CD14-positive monocyte (primary cell): ENCODE measurements around the gene HTD2. TPM values are rescaled to one million over a fixed set of nuclear protein-coding genes. Genes with fewer than 3 reads are reported as not detected.

Source experiments
- DNase-seq, 3 donors: peaks; one replicate each; pipeline ENCODE4 v3.0.0-alpha.2; 2011 to 2022
- H2AFZ ChIP-seq: 2 replicates; pipeline ENCODE4 v1.6.0; 2012; ENCODE audit warnings: mild to moderate bottlenecking, low read depth, low read length, inconsistent platforms; ENCODE audit not compliant: insufficient read depth, poor library complexity, severe bottlenecking
- H3K27ac ChIP-seq, 2 donors: 1 replicate in 1 of 2; 2 replicates in 1 of 2; pipeline ENCODE4 v1.5.1; 2012 to 2013; ENCODE audit warnings: low read length in 2 of 2, control low read depth in 1 of 2, inconsistent platforms in 1 of 2, low read depth in 1 of 2, mild to moderate bottlenecking in 1 of 2
- H3K27me3 ChIP-seq, 2 donors: one replicate each; pipeline versions ENCODE4 v1.6.0 to v1.6.1; 2011 to 2013; ENCODE audit warnings: low read length in 2 of 2; ENCODE audit not compliant: control insufficient read depth in 2 of 2, insufficient read depth in 2 of 2
- H3K36me3 ChIP-seq, 2 donors: replicated peaks in 1 of 2; 1 replicate in 1 of 2; 2 replicates in 1 of 2; pipeline versions ENCODE4 v1.5.1 to v1.6.1; 2012 to 2013; ENCODE audit warnings: low read length in 2 of 2, control low read depth in 1 of 2, inconsistent platforms in 1 of 2, mild to moderate bottlenecking in 1 of 2; ENCODE audit not compliant: insufficient read depth in 2 of 2, control insufficient read depth in 1 of 2
- H3K4me1 ChIP-seq, 2 donors: 1 replicate in 1 of 2; 2 replicates in 1 of 2; pipeline versions ENCODE4 v1.5.1 to v1.6.1; 2012 to 2013; ENCODE audit warnings: low read length in 2 of 2, control low read depth in 1 of 2, inconsistent platforms in 1 of 2, mild to moderate bottlenecking in 1 of 2, moderate library complexity in 1 of 2; ENCODE audit not compliant: insufficient read depth in 2 of 2, control insufficient read depth in 1 of 2
- H3K4me2 ChIP-seq: replicated peaks from 2 replicates; pipeline ENCODE3; 2012; ENCODE audit warnings: low read length, moderate library complexity, mild to moderate bottlenecking; ENCODE audit not compliant: poor library complexity, severe bottlenecking; ENCODE audit errors: extremely low read depth
- H3K4me3 ChIP-seq, 3 experiments: fragments of 200-600 bp in 1 of 3; sonication (generic) in 1 of 3; replicated peaks in 1 of 3; 1 replicate in 2 of 3; 2 replicates in 1 of 3; pipeline ENCODE4 v1.5.1; 2011 to 2013; ENCODE audit warnings: low read length in 3 of 3, mild to moderate bottlenecking in 3 of 3, control low read depth in 2 of 3, low read depth in 2 of 3, inconsistent platforms in 1 of 3, moderate library complexity in 1 of 3
- H3K79me2 ChIP-seq: 2 replicates; pipeline ENCODE4 v1.6.0; 2012; ENCODE audit warnings: mild to moderate bottlenecking, control low read depth, inconsistent platforms, low read length, moderate library complexity; ENCODE audit not compliant: insufficient read depth
- H3K9ac ChIP-seq: 2 replicates; pipeline ENCODE4 v1.6.0; 2017; ENCODE audit warnings: low read length, mild to moderate bottlenecking; ENCODE audit not compliant: insufficient read depth, poor library complexity, severe bottlenecking
- H3K9me3 ChIP-seq, 2 donors: replicated peaks in 1 of 2; 1 replicate in 1 of 2; 2 replicates in 1 of 2; pipeline versions ENCODE4 v1.5.1 to v1.6.1; 2012 to 2013; ENCODE audit warnings: low read length in 2 of 2, control low read depth in 1 of 2; ENCODE audit not compliant: control insufficient read depth in 1 of 2, insufficient read depth in 1 of 2
- H4K20me1 ChIP-seq: 2 replicates; pipeline ENCODE4 v1.6.0; 2012; ENCODE audit warnings: mild to moderate bottlenecking, low read length, control low read depth, moderate library complexity; ENCODE audit not compliant: insufficient read depth
- H3K27ac Mint-ChIP-seq, 7 donors: one replicate each; pipeline ENCODE4 v1.8.0; 2020; ENCODE audit warnings: mild to moderate bottlenecking in 7 of 7, mixed read lengths in 7 of 7, moderate library complexity in 6 of 7, inconsistent platforms in 2 of 7
- H3K27me3 Mint-ChIP-seq, 3 donors: one replicate each; pipeline ENCODE4 v1.8.0; 2021 to 2022; ENCODE audit warnings: low read depth in 3 of 3, mild to moderate bottlenecking in 3 of 3, mixed read lengths in 3 of 3, moderate library complexity in 3 of 3, inconsistent platforms in 1 of 3
- H3K36me3 Mint-ChIP-seq, 2 donors: one replicate each; pipeline ENCODE4 v1.8.0; 2020; ENCODE audit warnings: mixed read lengths in 2 of 2, inconsistent platforms in 1 of 2, mild to moderate bottlenecking in 1 of 2
- H3K4me1 Mint-ChIP-seq: one replicate; pipeline ENCODE4 v1.8.0; 2020; ENCODE audit warnings: mild to moderate bottlenecking, mixed read lengths
- H3K4me3 Mint-ChIP-seq, 2 donors: one replicate each; pipeline ENCODE4 v1.8.0; 2020; ENCODE audit warnings: mild to moderate bottlenecking in 2 of 2, mixed read lengths in 2 of 2, moderate library complexity in 1 of 2
- H3K9me3 Mint-ChIP-seq, 7 donors: one replicate each; pipeline ENCODE4 v1.8.0; 2020 to 2022; ENCODE audit warnings: mixed read lengths in 7 of 7, mild to moderate bottlenecking in 6 of 7, moderate library complexity in 6 of 7, inconsistent platforms in 2 of 7
- WGBS: methylation state at CpG from one replicate; pipeline ENCODE4 v1.1.5; 2013; ENCODE audit warnings: missing lambda C conversion rate; ENCODE audit not compliant: insufficient coverage; 5-methylcytosine and 5-hydroxymethylcytosine counted together
- intact Hi-C, 2 donors: fragments of 100-400 bp; cut with micrococcal nuclease; formaldehyde crosslinking; loops; one replicate each; pipeline versions ENCODE4 v1.15.0 to v1.15.1; 2023
- polyA plus RNA-seq, 3 donors: library from polyadenylated mRNA; depleted of rRNA in 1 of 3; unstranded in 2 of 3; stranded (reverse) in 1 of 3; fragments of 300-500 nt in 2 of 3; fragments of >200 nt in 1 of 3; fragmentation: Illumina TruSeq in 2 of 3; gene quantifications; 1 replicate in 2 of 3; 2 replicates in 1 of 3; pipeline ENCODE4 v1.2.3, GENCODE V29; 2012 to 2021
- TF ChIP-seq, protein P1 (sequence below): fragments of 200-600 bp; IDR thresholded peaks from one replicate; pipeline ENCODE4 v1.8.0; 2022; ENCODE audit warnings: antibody characterized with exemption, mild to moderate bottlenecking

The HTD2 gene
- polyA plus RNA-seq, 3 donors, result 4.5 to 17.3 (median 10.5) TPM

DNA sequence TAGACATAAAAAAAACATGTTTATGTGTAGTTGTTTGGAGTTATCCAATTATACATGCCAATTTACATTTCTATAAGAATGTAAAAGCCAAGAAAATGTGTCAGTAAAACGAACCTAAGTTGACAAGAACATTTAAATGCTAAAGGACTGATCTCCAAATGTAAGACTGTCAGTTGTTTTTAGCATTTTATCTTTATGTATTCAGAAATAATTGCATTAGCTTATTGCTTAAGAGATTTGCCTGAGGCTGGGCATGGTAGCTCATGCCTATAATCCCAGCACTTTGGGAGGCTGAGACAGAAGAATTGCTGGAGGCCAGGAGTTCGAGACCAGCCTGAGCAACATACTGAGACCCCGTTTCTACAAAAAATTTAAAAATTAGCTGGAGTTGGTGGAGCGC lies 53.3 kb downstream of the HTD2 start:
- H3K9me3 Mint-ChIP-seq, result no peaks in the 10 kb centered on the region
- WGBS, result 90% methylated on average over 2 of the region's 4 CpGs

GRCh38 chr3:58361866-58362265 lies 55.5 kb downstream of the HTD2 start:
- intact Hi-C loops, result no loop called here
- DNase-seq, result no peak
- peaks cover 6 to 15% of the 10 kb centered on the region in 2 donors for H3K36me3 Mint-ChIP-seq
- Histone ChIP-seq H3K4me3 (no peak overlapping the region), H3K36me3 (peaks cover 0 to 3% of the 10 kb centered on the region in 2 donors), H3K9me3 (no peaks in the 10 kb centered on the region), H3K27me3 (no peaks in the 10 kb centered on the region), H3K79me2 (peaks cover 100% of the 10 kb centered on the region), H3K27ac (peak overlapping the region in 1 of 2 donors; percentile 1), H3K4me1 (peaks cover 9 to 15% of the 10 kb centered on the region in 2 donors), H3K4me2 (no peak overlapping the region), H3K9ac (no peak overlapping the region), H4K20me1 (peaks cover 94% of the 10 kb centered on the region), H2AFZ (no peak overlapping the region)
- H3K4me1 Mint-ChIP-seq, result peaks cover 32% of the 10 kb centered on the region
- TF ChIP-seq, protein P1, sequence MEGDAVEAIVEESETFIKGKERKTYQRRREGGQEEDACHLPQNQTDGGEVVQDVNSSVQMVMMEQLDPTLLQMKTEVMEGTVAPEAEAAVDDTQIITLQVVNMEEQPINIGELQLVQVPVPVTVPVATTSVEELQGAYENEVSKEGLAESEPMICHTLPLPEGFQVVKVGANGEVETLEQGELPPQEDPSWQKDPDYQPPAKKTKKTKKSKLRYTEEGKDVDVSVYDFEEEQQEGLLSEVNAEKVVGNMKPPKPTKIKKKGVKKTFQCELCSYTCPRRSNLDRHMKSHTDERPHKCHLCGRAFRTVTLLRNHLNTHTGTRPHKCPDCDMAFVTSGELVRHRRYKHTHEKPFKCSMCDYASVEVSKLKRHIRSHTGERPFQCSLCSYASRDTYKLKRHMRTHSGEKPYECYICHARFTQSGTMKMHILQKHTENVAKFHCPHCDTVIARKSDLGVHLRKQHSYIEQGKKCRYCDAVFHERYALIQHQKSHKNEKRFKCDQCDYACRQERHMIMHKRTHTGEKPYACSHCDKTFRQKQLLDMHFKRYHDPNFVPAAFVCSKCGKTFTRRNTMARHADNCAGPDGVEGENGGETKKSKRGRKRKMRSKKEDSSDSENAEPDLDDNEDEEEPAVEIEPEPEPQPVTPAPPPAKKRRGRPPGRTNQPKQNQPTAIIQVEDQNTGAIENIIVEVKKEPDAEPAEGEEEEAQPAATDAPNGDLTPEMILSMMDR, result no peak
- H3K9me3 Mint-ChIP-seq, result no peaks in the 10 kb centered on the region
- H3K27me3 Mint-ChIP-seq, result peaks cover 0 to 3% (median 1%) of the 10 kb centered on the region in 3 donors
- H3K4me3 Mint-ChIP-seq, result no peak overlapping the region
- no peak overlapping the region for H3K27ac Mint-ChIP-seq

More for the DNA sequence above, 53.3 kb downstream of the HTD2 start:
- Mint-ChIP-seq H3K36me3 (peaks cover 3 to 10% of the 10 kb centered on the region in 2 donors), H3K4me1 (peaks cover 36% of the 10 kb centered on the region), H3K4me3 (no peak overlapping the region), H3K27me3 (peaks cover 0 to 3% (median 1%) of the 10 kb centered on the region in 3 donors), H3K27ac (peak overlapping the region in 1 of 7 donors; percentile 26)
- intact Hi-C loops, result no loop called here
- no peak overlapping the region for H3K27ac ChIP-seq
- H3K27me3 ChIP-seq, result no peaks in the 10 kb centered on the region
- no peak for DNase-seq
- peaks cover 99% of the 10 kb centered on the region for H3K79me2 ChIP-seq
- H3K36me3 ChIP-seq, result peaks cover 0 to 3% of the 10 kb centered on the region in 2 donors
- H3K4me2 ChIP-seq, result no peak overlapping the region
- peaks cover 30 to 37% of the 10 kb centered on the region in 2 donors for H3K4me1 ChIP-seq
- H3K9me3 ChIP-seq, result no peaks in the 10 kb centered on the region
- no peak overlapping the region for H2AFZ ChIP-seq
- H4K20me1 ChIP-seq, result peaks cover 93% of the 10 kb centered on the region
- TF ChIP-seq, protein P1, result no peak
- no peak overlapping the region for H3K9ac ChIP-seq
- H3K4me3 ChIP-seq, result no peak overlapping the region
